Natural killer cell (primary cell): ENCODE results near the gene CAGE1. TPM values are rescaled to one million over a fixed set of nuclear protein-coding genes. Genes with fewer than 3 reads are reported as not detected.

ENCODE experiments used
- ATAC-seq, 3 donors: fragments of 150-1000 bp in 2 of 3; fragments of 200-7000 bp in 1 of 3; cut with Tn5 transposase; 1 replicate in 1 of 3; 2 replicates in 2 of 3; pipeline ENCODE4 v1.10.0; 2021; ENCODE audit warnings: mild to moderate bottlenecking in 2 of 3, moderate library complexity in 2 of 3
- DNase-seq, 2 donors: peaks; one replicate each; pipeline versions ENCODE4 v3.0.0 to v3.0.0-alpha.2; 2013 to 2021; ENCODE audit warnings: mixed read lengths in 1 of 2
- H3K27ac ChIP-seq: one replicate; pipeline ENCODE4 v1.5.1; 2013; ENCODE audit warnings: mild to moderate bottlenecking, low read length
- H3K27me3 ChIP-seq: one replicate; pipeline ENCODE4 v1.6.1; 2013; ENCODE audit warnings: low read length; ENCODE audit not compliant: control insufficient read depth, insufficient read depth
- H3K36me3 ChIP-seq: one replicate; pipeline ENCODE4 v1.6.1; 2013; ENCODE audit warnings: low read length; ENCODE audit not compliant: control insufficient read depth, insufficient read depth
- H3K4me1 ChIP-seq: one replicate; pipeline ENCODE4 v1.6.1; 2013; ENCODE audit warnings: low read length; ENCODE audit not compliant: control insufficient read depth, insufficient read depth
- H3K4me3 ChIP-seq: one replicate; pipeline ENCODE4 v1.5.1; 2013; ENCODE audit warnings: low read length
- H3K9me3 ChIP-seq: one replicate; pipeline ENCODE4 v1.6.1; 2013; ENCODE audit warnings: low read length; ENCODE audit not compliant: control insufficient read depth, insufficient read depth
- H3K27ac Mint-ChIP-seq, 2 donors: one replicate each; pipeline ENCODE4 v1.8.0; 2022; ENCODE audit warnings: mild to moderate bottlenecking in 2 of 2, mixed read lengths in 2 of 2, moderate library complexity in 1 of 2
- H3K27me3 Mint-ChIP-seq, 2 donors: one replicate each; pipeline ENCODE4 v1.8.0; 2022; ENCODE audit warnings: low read depth in 2 of 2, mixed read lengths in 2 of 2
- H3K36me3 Mint-ChIP-seq: one replicate; pipeline ENCODE4 v1.8.0; 2022; ENCODE audit warnings: mixed read lengths
- H3K4me1 Mint-ChIP-seq, 2 donors: one replicate each; pipeline ENCODE4 v1.8.0; 2022; ENCODE audit warnings: mixed read lengths in 2 of 2
- H3K4me3 Mint-ChIP-seq: one replicate; pipeline ENCODE4 v1.8.0; 2022; ENCODE audit warnings: mild to moderate bottlenecking, moderate library complexity, mixed read lengths
- H3K9me3 Mint-ChIP-seq, 2 donors: one replicate each; pipeline ENCODE4 v1.8.0; 2022; ENCODE audit warnings: mixed read lengths in 2 of 2
- CTCF ChIP-seq: fragments of 200-600 bp; IDR thresholded peaks from one replicate; pipeline ENCODE4 v1.8.0; 2022; ENCODE audit warnings: antibody characterized with exemption
- WGBS: methylation state at CpG from one replicate; pipeline ENCODE4 v1.1.7; 2013; ENCODE audit warnings: missing lambda C conversion rate; ENCODE audit not compliant: insufficient coverage; 5-methylcytosine and 5-hydroxymethylcytosine counted together
- intact Hi-C: fragments of 100-400 bp; cut with micrococcal nuclease; formaldehyde crosslinking; loops from one replicate; pipeline ENCODE4 v1.14.2; 2022
- total RNA-seq, 4 donors: library from RNA; stranded (reverse); fragments of 120-200 nt in 1 of 4; gene quantifications; one replicate each; pipeline versions ENCODE4 v1.2.3 to v1.2.4, GENCODE V29; 2013 to 2022

CAGE1 gene
- 1 to 10 TPM in 2 of 3 donors, under 1 TPM in 1; 0.70 to 1.3 (median 1.1) TPM for total RNA-seq
- total RNA-seq (2013) = 0.81 TPM

GRCh38 chr6:7389451-7390225 is at the start of gene CAGE1, which contains the start of gene RIOK1:
TSS of gene CAGE1 (minus strand) at chr6:7389742. CDS start at chr6:7387173, 2,569 bp downstream.
TSS of gene RIOK1 (plus strand) at chr6:7389808. CDS start at chr6:7390003, 195 bp downstream.
- WGBS = under 1% methylated on average over 62 of the region's 62 CpGs

GRCh38 chr6:7439228-7439627 is 49.7 kb upstream of the CAGE1 start:
- TF ChIP-seq CTCF = no peak
- Mint-ChIP-seq H3K27me3 (no peaks in the 10 kb centered on the region), H3K36me3 (no peaks in the 10 kb centered on the region), H3K9me3 (no peaks in the 10 kb centered on the region), H3K4me1 (peaks cover 9 to 11% of the 10 kb centered on the region in 2 donors), H3K27ac (peak overlapping the region in 1 of 2 donors; percentile 27), H3K4me3 (peak overlapping the region; percentile 38)
- intact Hi-C loops = no loop called here
- Histone ChIP-seq H3K4me3 (no peak overlapping the region), H3K4me1 (no peaks in the 10 kb centered on the region), H3K36me3 (no peaks in the 10 kb centered on the region), H3K27me3 (no peaks in the 10 kb centered on the region), H3K9me3 (no peaks in the 10 kb centered on the region), H3K27ac (no peak overlapping the region)
- ATAC-seq = no peak
- 25% methylated on average over 1 of the region's 3 CpGs for WGBS
- no peak for DNase-seq

More at GRCh38 chr6:7389451-7390225, at the start of gene CAGE1, which contains the start of gene RIOK1:
- H3K4me3 ChIP-seq = peak within 1 kb of the TSS; percentile 73
- peaks cover 14% of the 10 kb centered on the region for H3K36me3 ChIP-seq
- peaks cover 12% of the 10 kb centered on the region for H3K4me1 ChIP-seq
- no peaks in the 10 kb centered on the region for H3K36me3 Mint-ChIP-seq
- peak within 1 kb of the TSS; percentile 98 for H3K27ac ChIP-seq
- H3K9me3 Mint-ChIP-seq = no peaks in the 10 kb centered on the region
- H3K4me1 Mint-ChIP-seq = peaks cover 28 to 30% of the 10 kb centered on the region in 2 donors
- no peak for TF ChIP-seq CTCF
- H3K27ac Mint-ChIP-seq = peak within 1 kb of the TSS; percentile 87 to 88
- DNase-seq (peak; percentile 93 to 97), ATAC-seq (peak; percentile 86 to 97 (median 88))
- no peaks in the 10 kb centered on the region for H3K9me3 ChIP-seq
- peak within 1 kb of the TSS; percentile 91 for H3K4me3 Mint-ChIP-seq
- intact Hi-C loops = loop anchor here (1.0 to 5.0 kb wide), 3 partner anchors 76 to 673 kb away; partner anchors contain the start of genes BLOC1S5, SNRNP48 and SSR1
- no peaks in the 10 kb centered on the region for H3K27me3 Mint-ChIP-seq
- no peaks in the 10 kb centered on the region for H3K27me3 ChIP-seq

GRCh38 chr6:7438011-7438410 is 48.5 kb upstream of the CAGE1 start:
- Mint-ChIP-seq H3K36me3 (no peaks in the 10 kb centered on the region), H3K4me3 (no peak overlapping the region), H3K9me3 (no peaks in the 10 kb centered on the region), H3K4me1 (peaks cover 9 to 11% of the 10 kb centered on the region in 2 donors), H3K27ac (no peak overlapping the region), H3K27me3 (peaks cover 0 to 1% of the 10 kb centered on the region in 2 donors)
- no peak overlapping the region for H3K4me3 ChIP-seq
- no peaks in the 10 kb centered on the region for H3K36me3 ChIP-seq
- H3K9me3 ChIP-seq = no peaks in the 10 kb centered on the region
- intact Hi-C loops = no loop called here
- no peaks in the 10 kb centered on the region for H3K27me3 ChIP-seq
- ATAC-seq (no peak), DNase-seq (no peak)
- no peaks in the 10 kb centered on the region for H3K4me1 ChIP-seq
- no peak overlapping the region for H3K27ac ChIP-seq
- no CpG with 5 or more reads among the region's 3 CpGs for WGBS
- no peak for TF ChIP-seq CTCF
